SIG-M5 treated with dmso at 0.1 percent for 504 hours (cell line): Measurements from ENCODE around the gene TM9SF4.
A peak's percentile ranks its signal among the peaks of the same experiment; 100 is the strongest.
"Not testable (repeated sequence)": the region's sequence is repeated elsewhere in the genome, so short reads cannot be mapped to it uniquely, and the experiment has no call there.

Experiments
- DNase-seq: peaks from one replicate; lab custom pipeline; 2025; ENCODE audit not compliant: unreplicated experiment; lab: John Stamatoyannopoulos, UW

Gene TM9SF4

DNA sequence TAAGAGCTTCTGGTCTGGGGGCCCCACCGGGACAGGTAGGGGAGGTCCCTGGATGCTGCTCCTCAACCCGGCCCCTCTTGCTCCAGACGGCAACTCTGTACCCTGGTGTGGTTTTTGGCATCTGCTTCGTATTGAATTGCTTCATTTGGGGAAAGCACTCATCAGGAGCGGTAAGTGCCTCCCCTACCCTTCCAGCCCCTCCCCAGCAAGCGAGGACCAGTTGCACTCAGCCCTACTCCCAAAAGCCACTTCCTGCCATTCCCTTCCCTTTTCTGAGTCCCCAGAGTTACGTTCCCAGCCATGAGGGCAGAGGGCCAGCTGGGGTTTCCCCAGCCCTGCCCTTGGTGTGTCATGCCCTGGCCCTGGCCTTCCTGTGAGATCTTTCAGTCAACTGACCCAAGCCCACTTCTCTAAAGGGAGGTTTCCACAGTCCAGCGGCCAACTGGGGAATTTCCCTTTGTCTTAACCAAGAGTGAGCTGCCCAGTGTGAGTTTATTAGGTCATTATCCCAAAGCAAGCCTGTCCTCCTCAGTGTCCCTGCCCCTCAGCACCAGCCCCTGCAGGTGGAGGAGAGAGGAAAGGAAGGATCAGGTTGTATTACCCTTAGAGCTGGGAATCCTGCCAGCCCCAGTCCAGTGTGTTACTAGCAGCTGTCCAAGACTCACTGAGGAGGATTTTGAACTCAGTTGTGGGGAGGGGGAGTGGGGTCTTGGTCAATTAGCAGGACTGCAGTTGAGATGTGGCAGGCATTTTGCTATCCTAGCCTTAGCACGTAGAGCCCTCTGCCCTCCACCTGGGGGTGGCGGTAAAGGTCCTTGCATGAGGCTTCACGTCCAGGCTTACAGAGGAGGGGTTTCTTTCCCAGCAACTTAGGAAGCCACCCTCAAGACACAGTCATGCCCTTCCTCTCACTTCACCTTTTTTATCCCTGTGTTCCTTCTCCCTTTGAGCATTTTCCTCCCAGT lies 45.8 kb downstream of the TM9SF4 start:
- peak; percentile 64 for DNase-seq

DNA sequence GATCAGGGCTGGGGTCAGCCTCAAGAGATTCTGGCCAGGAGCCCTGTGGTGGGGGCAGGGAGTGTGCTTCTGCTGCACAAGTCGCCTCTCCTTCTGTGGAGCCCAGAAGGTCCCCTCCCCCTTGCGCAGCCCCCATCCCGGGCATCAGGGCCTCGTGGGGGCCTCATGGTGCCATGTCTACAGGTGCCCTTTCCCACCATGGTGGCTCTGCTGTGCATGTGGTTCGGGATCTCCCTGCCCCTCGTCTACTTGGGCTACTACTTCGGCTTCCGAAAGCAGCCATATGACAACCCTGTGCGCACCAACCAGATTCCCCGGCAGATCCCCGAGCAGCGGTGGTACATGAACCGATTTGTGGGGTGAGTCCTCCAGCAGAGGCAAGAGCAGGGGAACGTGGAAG lies 48.1 kb downstream of the TM9SF4 start:
- DNase-seq = no peak

DNA sequence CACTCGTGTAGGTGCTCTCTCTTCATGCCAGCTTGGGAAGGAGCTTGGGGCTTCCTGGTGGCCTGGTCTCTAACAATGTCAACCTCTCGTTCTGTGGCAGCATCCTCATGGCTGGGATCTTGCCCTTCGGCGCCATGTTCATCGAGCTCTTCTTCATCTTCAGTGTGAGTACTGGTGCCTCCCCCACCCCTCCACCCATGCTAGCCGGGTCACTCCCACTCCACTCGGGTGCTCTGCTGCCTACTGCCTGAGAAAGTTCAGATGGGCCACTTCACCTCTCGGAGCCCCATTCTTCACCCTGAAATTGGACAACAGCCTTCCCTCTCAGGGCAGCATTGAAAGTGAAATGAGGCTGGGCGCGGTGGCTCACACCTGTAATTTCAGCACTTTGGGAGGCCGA lies 48.8 kb downstream of the TM9SF4 start:
- DNase-seq = no peak

DNA sequence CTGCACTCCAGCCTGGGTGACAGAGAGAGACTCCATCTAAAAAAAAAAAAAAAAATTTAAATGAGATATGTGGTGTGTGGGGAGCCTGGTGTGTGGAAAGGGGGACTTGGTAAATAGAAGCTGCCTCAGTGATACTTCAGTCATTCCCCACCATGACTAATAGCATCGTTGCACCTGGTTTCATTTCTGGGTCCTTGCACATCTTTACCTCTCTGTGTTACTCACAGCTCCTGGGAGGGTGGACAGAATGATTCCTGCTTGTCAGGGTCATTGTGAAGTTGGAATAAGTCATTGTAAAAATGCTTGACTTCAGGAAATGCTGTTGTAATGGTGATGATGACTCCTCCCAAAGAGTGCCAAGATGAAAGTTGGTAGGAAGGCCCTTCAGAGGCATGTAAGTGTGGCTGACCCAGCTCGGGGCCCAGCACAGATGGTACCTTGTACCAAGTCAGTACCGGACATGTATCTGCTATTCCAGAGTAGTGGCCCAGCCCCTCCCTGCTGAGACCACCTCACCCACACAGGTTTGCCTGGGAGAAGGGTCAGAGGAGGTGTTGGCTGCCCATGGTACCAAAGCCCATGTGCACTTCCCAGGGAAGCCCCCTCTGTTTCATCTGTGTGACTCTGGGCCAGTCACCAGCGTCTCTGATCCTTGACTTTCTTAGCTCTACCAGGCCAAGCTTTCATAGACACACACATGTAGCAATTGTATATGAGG lies 49.6 kb downstream of the TM9SF4 start:
- no peak for DNase-seq

DNA sequence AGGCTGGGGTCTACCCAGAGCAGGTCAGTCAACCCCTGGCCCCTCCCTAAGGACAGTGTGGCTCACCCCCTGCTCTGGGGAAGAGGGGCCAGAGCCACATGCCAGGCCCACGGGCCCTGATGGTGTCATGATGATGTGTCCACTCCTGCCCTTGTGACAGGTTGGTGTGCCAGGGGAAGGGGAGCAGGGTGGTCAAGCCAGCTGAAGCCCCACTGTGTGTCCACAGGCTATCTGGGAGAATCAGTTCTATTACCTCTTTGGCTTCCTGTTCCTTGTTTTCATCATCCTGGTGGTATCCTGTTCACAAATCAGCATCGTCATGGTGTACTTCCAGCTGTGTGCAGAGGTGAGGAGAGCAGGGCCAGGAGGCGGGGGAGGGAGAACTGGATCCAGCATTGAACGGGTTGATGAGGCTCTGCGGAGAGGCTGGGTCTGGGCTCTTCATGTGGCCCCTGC lies 50.3 kb downstream of the TM9SF4 start:
- no peak for DNase-seq

DNA sequence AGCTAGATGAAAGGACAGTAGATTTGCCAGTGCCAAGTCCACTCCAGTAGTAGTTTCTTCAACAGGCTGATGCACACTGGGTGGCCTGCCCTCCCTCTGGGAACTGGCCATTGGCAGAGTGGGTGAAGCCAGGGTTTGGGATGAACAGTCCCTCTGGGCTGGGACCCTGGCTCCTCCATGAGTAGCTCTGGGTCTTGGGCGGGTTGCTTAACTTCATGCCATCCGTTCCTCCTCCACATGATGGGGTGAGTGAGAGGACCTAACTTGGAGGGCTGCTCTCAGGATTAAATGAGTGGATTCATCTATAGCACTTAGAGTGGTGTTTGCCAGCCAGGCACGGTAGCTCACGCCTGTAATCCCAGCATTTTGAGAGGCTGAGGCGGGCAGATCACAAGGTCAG lies 50.8 kb downstream of the TM9SF4 start:
- DNase-seq = no peak

DNA sequence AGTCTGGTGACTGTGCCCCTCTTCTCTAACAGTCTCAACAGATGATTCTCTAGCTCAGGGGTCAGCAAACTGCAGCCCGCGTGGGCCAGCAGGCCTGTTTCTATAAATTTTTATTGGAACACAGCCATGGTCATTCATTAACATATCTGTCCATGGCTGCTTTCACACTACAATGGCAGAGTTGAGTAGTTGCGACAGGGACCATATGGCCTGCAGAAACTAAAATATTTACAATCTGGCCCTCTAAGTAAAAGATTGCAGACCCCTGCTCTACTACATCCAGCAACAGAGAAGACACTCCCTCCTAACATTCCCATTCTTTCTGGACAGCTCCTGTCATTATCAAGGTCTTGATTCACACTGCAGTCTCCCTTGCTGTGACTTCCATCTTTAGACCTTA lies 52.8 kb downstream of the TM9SF4 start:
- DNase-seq = no peak

DNA sequence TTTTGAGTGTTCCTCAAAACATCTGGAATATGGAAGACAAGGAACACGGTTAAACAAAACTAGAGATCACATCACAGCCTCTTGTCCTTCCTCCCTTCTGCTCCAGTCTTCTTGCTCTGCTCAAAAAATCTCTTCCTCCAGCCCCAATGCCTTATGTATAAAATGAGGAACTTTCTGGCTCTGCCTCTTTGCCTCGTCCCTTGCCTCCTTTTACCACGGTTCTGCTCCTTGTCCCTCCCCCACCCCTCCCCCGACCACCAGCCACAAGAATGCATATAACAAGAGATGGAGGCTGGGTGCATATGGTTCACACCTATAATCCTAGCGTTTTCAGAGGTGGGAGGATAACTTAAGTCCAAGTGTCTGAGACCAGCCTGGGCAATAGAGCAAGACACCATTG lies 54.4 kb downstream of the TM9SF4 start:
- DNase-seq = no peak

DNA sequence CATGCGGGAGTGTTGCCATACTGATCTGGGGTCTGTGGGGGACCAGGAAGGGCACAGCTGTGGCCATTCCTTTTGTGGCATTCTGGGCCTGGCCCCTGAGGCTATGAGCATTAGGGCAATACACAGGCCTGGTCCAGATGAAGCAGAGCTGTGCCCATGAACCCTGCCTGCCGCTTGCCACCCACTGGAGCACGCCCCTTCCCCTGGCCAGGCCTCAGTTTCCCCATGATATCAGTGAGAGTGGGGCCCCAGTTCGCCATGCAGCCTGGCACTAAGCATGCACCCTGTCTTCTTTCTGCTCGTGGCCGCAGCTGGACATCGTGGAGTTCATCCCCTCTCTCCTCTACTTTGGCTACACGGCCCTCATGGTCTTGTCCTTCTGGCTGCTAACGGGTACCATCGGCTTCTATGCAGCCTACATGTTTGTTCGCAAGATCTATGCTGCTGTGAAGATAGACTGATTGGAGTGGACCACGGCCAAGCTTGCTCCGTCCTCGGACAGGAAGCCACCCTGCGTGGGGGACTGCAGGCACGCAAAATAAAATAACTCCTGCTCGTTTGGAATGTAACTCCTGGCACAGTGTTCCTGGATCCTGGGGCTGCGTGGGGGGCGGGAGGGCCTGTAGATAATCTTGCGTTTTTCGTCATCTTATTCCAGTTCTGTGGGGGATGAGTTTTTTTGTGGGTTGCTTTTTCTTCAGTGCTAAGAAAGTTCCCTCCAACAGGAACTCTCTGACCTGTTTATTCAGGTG lies 55.6 kb downstream of the TM9SF4 start:
- no peak for DNase-seq

DNA sequence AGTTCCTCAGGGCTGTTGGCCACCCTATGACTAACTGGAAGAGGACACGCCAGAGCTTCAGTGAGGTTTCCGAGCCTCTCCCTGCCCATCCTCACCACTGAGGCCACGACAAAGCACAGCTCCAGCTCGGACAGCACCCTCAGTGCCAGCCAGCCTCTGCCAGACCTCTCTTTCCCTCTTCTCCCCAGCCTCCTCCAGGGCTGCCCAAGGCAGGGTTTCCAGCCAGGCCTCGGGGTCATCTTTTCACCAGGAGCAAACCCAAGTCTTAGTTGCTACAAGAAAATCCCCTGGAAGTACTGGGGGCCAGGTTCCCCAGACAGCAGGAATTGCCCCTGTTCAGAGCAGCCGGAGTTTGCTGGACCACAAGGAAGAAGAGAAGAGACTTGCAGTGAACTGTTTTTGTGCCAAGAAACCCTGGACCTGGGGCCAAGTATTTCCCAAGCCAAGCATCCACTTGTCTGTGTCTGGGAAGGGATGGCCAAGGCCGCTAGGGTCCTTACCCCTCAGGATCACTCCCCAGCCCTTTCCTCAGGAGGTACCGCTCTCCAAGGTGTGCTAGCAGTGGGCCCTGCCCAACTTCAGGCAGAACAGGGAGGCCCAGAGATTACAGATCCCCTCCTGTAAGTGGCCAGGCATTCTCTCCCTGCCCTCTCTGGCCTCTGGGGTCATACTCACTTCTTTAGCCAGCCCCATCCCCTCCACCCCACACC lies 56.5 kb downstream of the TM9SF4 start:
- no peak for DNase-seq

DNA sequence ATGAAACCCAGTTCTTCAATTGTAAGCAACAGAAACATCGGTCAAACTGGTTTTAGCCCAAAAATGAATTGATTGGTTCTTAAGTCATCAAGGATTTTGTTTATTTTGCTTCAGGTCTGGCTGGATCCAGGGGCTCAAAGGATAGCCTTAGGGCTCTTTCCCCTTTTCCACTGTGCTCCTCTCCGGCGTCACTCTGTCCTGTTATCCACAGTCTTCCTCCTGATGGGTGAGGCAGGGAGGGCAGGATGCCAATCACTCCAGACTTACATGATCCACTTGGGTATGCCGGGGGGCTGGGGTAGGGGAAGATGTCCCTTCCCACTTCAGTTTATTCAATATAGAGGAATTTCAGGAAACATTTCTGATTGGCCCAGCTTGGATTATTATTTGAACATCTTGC lies 58.0 kb downstream of the TM9SF4 start:
- no peak for DNase-seq

DNA sequence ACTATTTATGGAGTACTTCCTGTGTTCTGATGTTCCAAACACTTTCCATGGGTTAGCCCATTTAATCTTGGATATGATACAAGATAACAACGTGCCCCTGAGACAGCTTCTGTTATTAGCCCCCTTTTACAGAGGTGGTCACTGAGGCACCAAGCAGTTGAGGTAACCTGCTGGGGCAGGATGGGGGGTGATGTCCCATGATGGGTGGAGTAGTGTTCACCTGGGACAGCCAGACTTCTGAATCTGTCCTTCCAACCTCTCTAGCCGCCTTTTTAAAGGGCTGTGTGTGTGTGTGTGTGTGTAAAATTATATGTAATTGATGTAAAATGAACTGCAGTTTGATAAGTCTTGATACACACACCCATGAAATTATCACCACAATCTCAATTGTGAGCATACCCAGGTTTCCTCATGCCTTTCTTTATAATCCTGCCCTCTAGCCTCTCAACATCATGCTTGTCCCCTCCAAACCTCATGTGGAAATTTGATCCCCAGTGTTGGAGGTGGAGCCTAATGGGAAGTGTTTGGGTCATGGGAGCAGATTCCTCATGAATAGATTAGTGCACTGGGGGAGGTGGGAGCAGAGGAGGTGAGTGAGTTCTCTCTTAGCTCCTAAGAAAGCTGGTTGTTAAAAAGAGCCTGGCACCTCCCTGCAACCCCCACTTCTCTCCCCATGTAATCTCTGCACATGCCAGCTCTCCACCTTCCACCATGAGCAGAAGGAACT lies 58.8 kb downstream of the TM9SF4 start:
- no peak for DNase-seq

DNA sequence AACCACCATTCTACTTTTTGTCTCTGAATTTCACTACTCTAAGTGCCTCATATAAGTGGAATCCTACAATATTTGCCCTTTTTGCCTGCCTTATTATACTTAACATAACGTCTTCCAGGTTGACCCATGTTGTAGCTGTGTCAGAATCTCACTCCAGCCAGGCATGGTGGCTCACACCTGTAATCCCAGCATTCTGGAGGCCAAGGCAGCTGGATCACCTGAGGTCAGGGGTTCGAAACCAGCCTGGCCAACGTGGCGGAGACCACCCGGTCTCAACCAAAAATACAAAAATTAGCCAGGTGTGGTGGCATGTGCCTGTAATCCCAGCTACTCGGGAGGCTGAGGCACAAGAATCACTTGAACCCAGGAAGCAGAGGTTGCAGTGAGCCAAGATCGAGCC lies 68.2 kb downstream of the TM9SF4 start:
- DNase-seq = not testable (repeated sequence)

DNA sequence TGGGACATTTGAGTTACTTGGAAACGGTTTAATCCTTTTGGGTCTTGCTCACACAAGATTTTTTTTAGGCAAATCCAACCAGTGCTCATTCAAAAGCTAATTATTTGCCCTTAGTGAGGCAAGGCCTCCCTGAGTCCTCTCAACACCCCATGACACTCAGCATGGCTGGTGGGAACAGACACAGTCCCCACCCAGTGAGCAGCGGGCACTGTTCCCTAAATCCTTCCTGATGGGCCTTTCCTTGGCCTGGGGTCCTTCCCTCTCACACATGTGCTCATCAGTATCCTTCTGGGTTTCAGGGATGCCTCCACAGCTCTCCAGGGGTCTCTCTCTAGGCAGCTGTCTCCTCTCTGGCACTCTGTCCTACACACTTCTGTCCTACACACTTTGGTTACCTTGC lies 70.0 kb downstream of the TM9SF4 start:
- no peak for DNase-seq

DNA sequence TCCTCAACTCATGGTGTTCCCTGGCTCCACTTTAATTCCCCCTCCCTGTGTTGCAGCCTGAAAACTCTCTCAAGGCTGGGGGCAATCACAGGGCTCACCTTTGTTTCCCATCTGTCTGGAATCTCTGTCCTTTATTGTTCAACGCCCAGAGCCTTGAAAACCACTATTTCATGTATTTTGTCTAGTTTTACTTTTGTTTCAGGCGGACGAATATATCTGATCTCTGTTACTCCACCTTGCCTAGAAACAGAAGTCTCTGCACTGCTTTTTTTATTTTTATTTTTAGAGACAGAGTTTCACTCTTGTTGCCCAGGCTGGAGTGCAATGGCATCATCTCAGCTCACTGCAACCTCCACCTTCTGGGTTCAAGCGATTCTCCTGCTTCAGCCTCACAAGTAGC lies 70.4 kb downstream of the TM9SF4 start:
- DNase-seq = no peak

DNA sequence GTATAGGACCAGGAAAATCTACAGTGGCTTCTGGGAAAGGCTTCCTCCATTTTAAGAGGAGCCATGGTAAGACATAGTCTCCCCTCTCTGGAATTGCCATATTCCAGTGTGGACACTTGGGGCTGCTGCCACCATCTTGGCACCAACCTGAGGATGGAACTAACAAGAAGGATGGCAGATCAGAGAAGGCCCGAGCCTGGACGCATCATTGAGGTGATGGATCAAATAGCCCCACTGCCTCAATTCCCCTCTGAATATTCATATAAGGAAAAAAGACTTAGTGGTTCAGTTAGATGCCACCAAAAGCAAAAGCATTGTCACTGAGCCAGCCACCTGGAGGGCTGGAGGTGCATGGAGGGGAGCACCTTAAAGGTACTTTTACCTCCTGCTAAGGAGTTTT lies 72.1 kb downstream of the TM9SF4 start:
- no peak for DNase-seq

DNA sequence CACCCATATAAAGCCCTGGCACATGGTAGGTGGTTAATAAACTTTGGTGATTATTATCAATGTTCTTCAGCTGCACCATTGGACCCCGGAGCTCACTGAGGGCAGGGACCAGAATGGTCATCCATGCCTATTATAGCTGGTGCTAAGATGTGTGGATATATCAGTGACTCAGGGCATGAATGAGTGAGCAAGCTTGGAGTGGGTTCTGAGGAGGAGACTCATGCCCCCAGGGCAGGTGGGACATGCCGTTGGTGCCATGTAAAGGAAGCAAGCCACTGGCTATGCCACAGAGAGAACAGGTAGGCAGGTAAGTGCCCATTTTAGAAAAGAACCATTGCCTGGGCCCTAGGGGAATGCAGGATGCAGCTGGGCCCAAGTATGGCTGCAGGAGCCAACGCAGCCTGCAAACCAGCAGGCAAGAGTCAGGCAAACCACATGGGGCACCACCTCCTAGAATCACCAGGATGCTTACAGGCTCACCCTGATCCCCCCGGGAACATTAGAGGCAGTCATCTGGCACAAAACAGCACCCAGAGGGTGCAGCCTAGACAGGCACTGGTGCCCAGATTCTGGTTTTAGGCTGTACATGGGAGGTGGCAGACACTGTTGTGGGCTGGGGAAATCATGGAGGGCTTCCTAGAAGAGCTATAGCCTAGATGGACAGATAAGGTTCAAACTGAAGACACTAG lies 74.6 kb downstream of the TM9SF4 start:
- no peak for DNase-seq

DNA sequence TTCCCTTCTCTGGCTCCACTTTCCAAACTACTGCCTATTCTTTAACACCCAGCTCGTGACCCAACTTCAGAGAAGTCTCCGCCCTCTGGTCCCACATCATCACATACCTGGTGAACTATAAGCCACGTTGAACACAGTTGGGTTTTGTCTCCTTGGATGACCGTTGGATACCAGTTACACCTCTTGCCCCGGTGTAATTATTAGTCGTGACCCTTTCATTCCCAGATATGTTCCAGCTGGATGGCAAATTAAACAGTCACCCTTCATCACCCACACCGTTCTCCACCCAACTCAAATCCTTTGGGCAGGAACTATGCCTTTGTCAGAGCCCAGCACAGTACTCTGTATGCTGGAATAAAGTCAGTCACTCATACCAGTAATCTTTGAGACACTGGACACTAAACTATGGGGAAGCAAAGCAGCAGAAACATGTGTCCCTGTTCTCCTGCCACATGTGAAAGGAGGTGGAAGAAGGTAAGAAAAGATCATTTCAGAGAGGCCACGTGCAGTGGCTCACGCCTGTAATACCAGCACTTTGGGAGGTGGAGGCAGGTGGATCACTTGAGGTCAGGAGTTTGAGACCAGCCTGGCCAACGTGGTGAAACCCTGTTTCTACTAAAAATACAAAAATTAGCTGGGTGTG lies 75.6 kb downstream of the TM9SF4 start:
- no peak for DNase-seq

DNA sequence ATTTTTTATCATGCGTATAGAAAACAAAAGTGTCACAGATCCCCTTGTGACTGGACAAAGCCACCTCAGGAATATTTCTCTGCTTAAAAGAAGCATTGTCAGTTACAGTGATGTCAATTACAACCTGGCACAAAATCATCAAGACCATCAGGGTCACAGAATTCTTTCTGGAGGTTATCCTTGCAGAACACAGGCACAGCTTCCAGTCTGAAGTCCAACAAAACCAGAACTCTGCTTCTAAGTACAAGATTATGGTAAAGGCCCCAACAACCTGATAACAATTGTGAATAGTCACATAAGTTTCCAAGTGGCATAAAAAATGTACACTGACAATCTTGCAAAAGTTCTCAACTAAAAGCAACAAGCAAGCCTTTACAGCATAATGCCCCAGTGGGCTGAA lies 77.0 kb downstream of the TM9SF4 start:
- no peak for DNase-seq
